Measurements from ENCODE around the gene TNFAIP8L3. TPM values are rescaled to one million over a fixed set of nuclear protein-coding genes. Genes with fewer than 3 reads are reported as not detected.

Gene TNFAIP8L3
- total RNA-seq, 1 experiment from 2014 or later, result 0.07 TPM

DNA sequence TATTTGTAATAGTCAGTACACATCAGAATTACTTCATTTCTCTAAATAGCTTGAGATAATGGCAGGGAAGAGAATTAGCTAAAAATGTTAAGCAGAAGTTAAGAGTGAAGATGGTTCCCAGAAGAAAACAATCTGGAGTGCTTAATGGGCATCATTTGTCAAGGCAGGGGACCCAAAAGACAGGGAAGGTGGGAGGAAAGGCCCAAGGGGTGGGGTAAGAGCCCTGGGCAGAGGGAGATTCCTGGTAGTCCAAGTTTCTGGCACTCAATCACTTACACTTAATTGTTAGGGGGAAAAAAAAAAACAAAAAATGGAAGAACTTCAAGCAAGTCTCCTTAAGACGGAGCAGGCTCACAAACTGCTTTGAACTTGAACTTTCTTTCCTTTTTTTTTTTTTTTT lies 28.9 kb downstream of the TNFAIP8L3 start:
- no peak for DNase-seq (ENCODE audit: extremely low read depth, low read depth)

DNA sequence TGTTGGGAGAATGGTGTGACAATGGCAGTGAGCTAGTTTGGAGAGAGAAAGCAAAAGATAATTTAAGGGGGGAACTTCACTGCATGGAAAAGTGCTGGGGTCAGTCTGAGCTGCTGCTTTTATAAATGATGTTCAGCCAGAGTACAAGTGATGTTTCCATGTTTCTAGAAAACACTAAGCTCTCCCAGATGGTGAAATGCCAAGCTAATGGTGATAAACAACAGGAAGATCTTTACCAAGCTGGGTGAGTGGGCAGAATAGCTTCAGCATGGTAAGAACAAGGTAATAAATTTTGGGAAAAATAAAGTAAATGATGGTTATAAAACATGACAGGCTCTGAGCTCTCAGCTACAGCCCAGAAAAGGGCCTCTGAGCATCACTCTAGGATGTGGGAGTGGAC lies 29.4 kb downstream of the TNFAIP8L3 start:
- no peak for DNase-seq (ENCODE audit: extremely low read depth, low read depth)

DNA sequence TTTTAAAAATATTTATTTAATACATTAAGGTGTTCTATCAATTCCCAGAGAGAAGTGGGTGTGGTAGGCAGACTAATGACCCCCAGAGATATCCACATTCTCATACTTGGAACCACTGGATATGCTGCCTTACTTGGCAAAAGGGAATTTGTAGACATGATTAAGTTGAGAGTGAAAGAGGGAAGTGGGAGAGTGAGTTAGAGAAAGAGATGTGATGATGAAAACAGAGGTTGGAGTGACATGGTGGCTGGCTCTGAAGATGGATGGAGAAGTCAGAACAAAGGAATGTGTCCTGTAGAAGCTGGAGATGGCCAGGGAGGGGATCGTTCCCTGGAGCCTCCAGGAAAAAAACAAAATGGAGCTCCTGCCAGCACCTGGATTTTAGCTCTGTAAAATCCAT lies 32.0 kb downstream of the TNFAIP8L3 start:
- no peak for DNase-seq (ENCODE audit: extremely low read depth, low read depth)

DNA sequence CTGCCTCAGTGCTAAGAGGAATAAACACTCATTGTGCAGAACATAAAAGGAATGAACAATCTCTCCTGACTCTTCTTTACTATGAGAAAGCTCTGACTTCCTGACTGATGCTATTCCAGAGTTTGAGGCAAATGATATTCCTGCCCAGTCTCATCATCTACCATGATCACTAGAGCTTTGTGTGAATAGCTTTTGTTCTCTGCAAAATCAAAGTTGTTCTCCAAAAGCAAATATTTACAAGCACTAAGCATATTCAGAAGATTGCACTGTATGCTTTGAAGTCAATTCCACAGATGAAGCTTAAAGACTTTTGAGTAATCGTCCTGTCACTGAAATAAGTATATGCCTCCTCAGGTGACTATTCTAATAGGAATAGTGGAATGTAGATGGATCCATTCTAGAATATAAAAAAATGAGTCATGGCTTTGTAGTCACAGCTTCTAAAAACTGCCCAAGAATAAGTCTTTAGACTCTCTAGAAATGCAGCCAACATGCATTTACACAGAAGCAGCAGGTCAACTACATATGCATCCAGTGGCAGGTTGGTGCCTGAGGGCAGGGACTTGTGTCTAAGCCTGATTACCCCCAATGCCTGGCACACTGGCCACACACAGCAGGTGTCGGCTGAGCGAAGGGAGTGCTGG lies 34.6 kb downstream of the TNFAIP8L3 start:
- DNase-seq (ENCODE audit: extremely low read depth, low read depth), result no peak

DNA sequence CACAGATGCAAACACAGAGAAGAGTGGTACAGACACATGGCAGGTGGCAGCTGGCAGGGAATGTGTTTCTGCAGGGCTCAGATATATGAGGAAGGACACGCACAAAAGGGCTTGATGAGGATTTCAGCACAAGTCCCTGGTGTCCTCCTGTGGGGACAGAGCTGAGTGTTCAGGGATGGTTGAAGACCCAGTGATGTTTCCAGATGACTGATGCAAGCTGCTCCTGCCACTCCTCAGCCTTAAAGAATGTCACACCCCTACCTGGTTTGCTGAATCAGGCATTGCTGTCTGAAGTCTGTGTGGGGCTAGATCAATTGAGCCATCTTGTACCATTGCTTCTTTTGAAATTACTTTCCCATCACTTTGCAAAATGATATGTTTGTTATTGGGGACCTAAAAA lies 40.2 kb downstream of the TNFAIP8L3 start:
- DNase-seq (ENCODE audit: extremely low read depth, low read depth), result no peak

DNA sequence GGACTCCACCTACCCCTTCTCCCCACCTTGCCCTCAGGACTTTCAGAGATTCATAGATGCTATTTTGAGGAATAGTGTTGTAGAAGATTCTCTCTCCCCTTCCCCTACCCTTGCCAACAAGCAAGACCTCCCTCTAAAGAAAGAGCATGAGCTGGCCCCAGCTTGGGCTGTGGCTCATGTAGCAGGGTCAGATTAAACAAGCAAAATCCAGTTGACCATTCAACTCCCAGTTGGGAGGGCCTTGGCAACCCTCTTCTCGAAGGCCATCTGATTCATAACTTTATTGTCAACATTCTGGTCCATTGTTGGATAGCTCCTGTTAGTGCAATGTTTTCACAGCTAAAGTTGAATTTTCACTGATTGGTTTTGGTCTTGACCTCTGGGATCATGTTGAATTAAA lies 41.1 kb downstream of the TNFAIP8L3 start:
- DNase-seq (ENCODE audit: extremely low read depth, low read depth), result no peak

DNA sequence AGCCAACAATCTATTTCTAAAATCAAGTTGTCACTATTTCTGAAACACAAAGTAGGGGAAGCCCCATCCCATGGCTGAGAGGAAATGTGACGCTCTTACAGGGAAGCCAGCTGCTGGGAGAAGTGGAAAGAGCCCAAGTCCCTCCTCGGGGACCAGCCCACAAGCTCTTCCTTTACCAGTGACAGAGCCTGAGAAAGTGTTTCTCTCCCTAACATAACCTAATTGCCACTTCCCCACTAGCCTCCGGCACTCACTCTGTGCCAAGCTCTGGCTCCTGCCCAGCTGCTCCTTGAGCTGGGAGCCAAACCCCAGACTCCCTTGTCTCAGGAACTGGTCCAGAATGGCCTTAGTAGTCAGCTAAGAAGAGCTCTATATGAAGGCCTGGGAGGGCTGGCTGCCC lies 42.9 kb downstream of the TNFAIP8L3 start:
- no peak for DNase-seq (ENCODE audit: extremely low read depth, low read depth)

DNA sequence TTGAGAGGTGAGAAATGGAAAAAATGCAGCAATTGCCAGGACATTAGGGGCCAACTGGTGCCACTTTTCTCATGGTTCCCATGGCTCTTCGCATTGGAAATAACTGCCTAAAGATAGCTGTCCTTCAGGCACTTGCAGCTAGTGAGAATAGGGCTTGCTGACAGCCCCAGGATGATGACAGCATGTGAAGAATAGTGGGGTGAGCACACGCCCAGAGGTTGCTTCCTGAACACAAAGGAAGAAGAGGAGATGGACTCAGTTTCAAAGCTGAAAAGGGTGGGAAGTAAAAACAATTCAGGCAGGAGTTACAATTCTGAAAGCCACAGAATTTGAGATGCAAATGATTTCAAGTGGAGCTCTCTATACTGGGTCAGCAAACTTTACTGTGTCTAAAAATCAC lies 45.6 kb downstream of the TNFAIP8L3 start:
- no peak for DNase-seq (ENCODE audit: extremely low read depth, low read depth)

DNA sequence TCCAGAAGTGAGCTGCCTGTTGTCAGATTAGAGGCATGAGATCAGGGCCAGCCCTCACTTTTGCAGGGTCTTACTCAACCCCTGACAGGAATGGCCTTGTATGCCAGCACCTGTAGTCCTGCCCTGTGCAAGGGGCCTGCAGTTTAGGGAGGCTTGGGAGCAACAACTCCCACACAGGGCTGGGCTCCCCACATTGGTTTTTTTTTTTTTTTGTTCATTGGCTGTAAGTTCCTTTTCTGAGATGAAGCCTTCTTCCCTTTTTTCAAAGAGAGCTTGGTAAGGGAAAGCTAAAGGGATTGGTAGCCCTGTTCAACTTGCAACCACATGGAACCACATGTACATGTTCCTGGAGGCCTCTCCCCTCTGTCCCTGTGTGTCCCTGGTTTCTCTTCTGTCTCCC lies 46.4 kb downstream of the TNFAIP8L3 start:
- no peak for DNase-seq (ENCODE audit: extremely low read depth, low read depth)

DNA sequence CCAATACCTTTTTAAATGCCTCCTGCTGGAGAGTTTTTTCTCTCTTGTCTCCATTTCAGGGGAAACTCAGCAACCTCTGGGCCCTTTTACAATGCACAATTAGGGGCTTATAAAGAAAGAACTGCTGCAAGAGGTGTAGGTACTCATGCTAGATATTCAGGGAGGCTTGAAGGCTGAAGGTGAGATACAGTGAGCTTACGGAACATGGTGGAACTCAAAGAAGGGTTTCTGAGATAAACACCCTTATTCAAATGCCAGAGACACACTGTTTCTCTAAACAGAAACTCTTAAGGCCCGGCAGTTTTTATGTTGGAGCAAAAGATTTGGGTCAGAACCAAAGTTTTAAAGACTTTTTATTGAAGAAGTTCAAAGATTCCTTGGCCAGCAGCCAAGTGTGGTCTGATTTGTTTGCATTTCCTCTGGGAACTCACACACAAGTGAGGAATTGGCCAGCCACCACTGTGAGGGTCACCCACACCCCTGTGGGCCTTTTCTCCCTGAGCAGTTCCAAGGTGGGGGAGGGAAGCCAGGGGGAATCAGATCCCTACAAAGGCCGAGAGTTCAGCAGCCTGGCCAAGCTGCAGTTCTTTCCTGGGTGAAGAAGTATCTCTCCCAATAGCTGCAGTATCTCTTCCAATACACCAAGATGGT lies 47.8 kb downstream of the TNFAIP8L3 start:
- DNase-seq (ENCODE audit: extremely low read depth, low read depth), result no peak

DNA sequence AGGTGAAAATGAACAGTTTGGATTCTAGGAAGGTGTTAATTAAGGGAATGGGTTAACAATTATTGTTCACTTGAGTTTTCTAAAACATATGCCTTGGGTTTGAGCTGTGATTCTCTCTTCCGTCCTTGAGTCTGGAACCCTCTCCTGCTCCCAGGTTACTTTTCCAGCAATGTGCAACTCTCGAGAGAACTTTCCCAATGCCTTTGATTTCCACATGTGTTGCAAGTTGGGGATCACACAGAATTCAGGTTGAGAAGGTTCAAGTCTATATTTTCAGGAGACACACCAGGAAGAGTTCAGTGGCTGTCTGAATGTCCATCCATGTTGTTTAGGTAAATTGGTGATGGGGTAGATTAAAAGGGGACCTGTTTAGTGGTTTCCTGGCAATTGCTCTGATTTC lies 48.7 kb downstream of the TNFAIP8L3 start:
- DNase-seq (ENCODE audit: extremely low read depth, low read depth), result no peak

DNA sequence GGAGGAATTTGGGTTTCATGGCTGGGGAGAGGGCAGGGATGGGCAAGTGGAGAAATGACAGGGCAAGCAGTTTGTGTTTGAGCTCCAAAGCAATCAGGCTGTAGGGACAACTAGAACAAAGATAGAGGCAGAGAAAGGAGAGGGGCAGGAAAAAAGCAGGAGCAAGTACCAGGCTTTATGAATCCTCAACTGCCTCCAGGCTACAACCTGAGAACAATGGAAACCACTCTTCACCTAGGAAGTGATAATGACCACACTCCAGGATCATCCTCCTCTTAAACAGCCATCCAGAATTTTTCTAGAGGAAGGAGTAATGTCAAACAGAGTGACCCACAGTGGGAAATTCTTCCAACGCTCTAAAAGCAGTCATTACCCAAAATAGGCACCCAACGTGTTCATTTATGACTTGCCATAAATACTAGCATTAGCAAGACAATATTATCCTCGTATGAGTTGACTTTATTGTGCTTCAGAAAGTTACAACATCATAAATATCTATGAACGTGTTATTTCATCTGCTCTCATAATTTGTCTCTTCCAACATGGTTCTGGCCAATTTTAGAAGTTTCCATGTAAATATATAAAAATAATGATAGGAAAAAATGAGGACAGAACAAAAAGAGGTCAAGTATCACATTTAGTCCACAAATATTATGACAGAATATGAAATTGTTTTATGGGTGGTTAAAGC lies 50.5 kb downstream of the TNFAIP8L3 start:
- DNase-seq (ENCODE audit: extremely low read depth, low read depth), result no peak

DNA sequence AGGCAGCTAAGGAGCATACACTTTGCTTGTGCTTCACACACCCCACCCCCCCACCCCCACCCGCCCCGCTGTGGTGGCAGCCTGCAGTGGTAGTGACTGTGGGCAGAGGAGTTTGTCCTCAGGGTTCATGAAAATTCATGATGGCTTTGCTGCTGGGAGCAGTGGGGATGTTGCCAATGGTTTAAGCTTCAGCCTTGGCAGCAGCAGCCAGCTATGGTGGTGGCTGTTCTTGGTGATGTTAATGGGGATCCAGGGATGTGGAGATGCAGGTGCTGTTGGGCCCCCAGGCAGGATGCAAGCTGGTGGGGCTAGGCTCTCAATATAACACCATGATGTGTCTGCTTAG lies 55.8 kb downstream of the TNFAIP8L3 start:
- no peak for DNase-seq (ENCODE audit: extremely low read depth, low read depth)

DNA sequence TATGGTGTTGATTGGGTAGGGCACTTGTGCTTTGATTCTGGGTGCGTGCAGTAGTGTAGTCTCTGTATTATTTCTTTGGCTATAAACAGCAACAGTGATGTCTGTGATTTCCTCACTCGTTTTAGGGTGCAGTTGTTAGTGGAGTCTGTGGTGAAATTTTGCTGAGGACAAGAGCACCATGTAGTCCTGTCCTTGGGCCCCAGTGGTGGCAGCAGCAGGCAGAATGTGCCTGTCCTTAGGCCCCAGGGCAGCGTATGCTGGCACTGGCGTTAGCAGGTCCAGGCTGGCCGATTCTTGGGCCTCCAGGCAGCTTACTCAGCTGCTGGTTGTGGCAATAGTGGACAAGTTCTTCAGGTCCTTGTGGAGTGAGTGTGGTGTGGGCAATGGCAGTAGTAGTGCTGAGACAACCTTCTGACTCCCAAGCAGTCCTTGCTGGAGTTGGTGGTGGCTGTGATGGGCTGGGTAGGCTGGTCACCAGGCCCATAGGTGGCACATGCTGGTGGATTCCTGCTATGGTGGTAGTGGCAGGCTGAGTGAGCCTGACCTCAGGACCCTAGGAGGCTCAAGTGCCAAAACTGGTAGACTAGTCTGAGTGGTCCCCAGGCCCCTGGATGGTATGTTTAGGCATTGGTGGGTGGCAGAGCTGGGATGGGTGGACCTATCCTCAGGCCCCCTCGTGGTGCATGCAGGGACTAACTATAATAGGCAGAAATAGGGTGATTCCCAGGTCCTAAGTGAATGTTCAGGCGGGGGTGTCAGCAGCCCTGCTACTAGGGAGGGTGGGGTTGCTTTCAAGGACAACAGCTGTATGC lies 56.3 kb downstream of the TNFAIP8L3 start:
- peak; percentile 16 for DNase-seq (ENCODE audit: extremely low read depth, low read depth)

DNA sequence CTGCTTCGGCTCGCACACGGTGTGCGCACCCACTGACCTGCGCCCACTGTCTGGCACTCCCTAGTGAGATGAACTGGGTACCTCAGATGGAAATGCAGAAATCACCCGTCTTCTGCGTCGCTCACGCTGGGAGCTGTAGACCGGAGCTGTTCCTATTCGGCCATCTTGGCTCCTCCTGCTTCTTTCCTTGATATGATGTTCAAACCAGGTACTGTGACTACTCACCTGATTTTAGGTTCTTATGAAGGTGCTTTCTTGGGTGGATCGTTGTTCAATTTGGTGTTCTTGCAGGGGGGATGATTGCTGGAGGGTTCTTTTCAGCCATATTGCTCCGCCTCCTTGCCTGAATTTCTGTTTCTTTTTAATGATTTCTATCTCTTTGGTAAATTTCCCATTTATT lies 57.2 kb downstream of the TNFAIP8L3 start:
- DNase-seq (ENCODE audit: extremely low read depth, low read depth), result peak; percentile 22

DNA sequence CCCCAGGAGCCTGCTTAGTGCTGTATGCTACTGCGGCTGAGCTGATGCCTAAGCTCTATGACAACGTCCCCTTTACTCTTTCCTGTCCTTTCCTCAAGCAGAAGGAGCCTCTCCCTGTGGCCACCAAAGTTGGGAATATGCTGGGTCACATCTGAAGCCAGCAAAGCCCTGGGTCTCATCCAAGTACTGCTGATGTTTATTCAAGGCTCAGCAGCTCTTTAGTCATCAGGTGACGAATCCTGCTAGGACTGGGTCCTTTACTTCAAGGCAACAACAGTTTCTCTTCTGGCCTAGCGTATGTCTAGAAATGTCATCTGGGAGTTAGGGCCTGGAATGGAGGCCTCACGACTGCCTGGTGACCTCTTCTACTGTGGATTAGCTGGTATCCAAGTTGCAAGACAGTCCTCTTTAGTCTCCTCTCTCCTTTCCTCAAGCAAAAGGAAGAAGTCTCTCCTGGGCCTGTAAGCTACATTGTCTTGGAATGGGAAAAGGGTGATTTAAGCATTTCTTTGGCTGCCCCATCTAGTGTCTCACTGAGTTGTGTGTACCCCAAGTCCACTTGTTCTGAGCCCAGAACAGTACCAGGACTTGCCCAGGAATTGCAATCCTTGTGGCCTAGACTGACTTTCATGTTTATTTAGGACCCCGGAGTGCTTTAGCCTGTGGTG lies 63.9 kb downstream of the TNFAIP8L3 start:
- peak; percentile 12 for DNase-seq (ENCODE audit: extremely low read depth, low read depth)

DNA sequence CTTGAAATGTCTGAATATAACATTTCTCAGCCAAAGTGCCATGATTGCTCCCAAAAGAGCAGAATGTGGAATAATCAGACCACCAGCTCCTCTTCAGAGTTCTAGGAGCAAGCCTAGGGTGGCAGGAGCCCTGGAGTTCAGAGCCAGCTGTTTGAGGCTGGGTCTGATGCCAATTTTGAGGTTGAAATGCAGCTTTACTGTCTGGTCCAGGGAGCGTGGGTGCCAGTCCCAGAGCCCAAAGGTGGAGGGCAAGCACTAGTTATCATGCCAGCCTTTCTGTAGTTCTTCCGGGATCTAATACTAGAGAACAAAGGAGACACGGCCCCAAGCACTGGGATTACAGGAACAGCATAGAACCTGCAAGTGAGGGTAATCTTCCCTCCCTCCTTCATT lies 69.3 kb downstream of the TNFAIP8L3 start:
- DNase-seq (ENCODE audit: extremely low read depth, low read depth), result no peak

DNA sequence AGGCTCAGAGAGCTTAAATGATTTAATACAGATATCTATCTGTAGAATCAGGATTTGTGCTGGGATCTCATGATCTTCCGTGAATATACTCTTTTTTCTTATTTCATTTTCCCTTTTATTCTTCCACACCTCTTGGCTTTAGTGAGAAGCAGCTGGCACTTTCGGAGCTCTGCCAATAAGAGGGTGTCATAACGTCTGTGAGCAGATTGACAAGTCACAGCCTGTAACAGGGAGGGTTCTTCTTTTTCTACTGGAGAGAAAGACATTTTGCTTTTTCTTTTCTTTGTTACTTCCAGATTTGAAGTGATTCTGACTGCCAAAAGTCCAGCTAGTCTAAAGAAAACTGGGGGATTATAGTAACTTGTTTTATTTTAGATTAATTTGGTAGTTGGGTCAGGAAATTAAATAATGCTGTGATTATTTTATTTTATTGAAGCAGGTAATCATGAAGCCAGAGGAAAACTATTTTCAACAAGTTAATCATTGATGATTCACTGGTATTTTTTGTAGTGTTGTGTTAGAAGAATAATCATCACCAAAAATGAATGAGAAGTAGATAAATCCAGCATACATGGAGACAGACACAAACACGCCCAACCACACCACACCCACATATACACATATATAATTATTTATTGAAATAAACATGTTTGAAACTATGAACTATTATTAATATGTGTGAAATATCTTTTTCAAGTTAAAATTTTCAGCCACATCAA lies 69.8 kb downstream of the TNFAIP8L3 start:
- no peak for DNase-seq (ENCODE audit: extremely low read depth, low read depth)

DNA sequence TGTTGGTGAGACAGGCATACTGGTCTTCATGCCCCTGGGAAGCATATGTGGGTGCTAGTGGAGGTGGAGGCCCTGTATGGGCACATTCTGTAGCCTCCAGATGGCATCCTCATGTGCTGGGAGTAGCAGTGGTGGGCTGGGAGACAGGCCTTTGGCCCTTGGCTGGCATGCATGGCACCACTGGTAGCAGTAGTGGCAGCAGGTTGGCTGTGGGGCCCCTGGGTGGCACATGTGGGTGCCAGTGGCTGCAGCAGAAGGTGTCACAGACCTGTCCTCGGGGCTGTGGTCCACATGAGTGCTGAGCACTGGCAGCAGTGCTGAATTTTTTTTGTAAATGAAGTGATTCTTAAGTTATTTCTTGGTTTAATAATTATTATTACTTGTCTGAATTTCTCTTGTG lies 71.2 kb downstream of the TNFAIP8L3 start:
- no peak for DNase-seq (ENCODE audit: extremely low read depth, low read depth)

DNA sequence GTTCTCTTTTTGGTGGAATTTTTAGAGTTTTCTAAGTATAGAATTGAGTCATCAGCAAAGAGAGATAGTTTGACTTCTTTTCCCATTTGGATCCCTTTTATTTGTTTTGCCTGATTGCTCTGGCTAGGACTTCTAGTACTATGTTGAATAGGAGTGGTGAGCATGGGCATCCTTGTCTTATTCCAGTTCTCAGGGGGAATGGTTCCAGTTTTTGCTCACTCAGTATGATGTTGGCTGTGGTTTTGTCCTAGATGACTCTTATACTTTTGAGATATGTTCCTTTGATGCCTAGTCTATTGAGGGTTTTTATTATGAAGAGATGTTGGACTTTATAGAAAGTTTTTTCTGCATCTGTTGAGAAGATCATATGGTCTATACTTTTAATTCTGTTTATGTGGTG lies 72.5 kb downstream of the TNFAIP8L3 start:
- DNase-seq (ENCODE audit: extremely low read depth, low read depth), result no peak
